K562 (cell line): ENCODE results near the gene POC1B. TPM values are rescaled to one million over a fixed set of nuclear protein-coding genes. Genes with fewer than 3 reads are reported as not detected.

Experiments
- ATAC-seq: fragments of 200-7000 bp; cut with Tn5 transposase; 3 replicates; pipeline ENCODE4 v1.9.1; 2020; ENCODE audit warnings: moderate library complexity
- BruUV-seq: library from RNA; stranded (reverse); fragments of 400-500 nt; replicated peaks from 2 replicates; lab custom pipeline; 2021; lab: Mats Ljungman, UMichigan
- CTCF ChIA-PET: fragments of 300-600 bp; formaldehyde crosslinking; extraction: SDS; loops from one replicate; lab custom pipeline; 2021; ENCODE audit warnings: low intra/inter-chr PET ratio; lab: Yijun Ruan, JAX
- POLR2A ChIA-PET: fragments of 300-600, 350-650 bp; sonication (Branson Sonifier 250); formaldehyde crosslinking; extraction: SDS; loops from one replicate; lab custom pipeline; 2021; ENCODE audit warnings: antibody characterized with exemption, inconsistent platforms; lab: Yijun Ruan, JAX
- DNase-seq, 4 experiments: peaks; one replicate each; pipeline versions ENCODE4 v3.0.0 to v3.0.0-alpha.2; 2011 to 2018; ENCODE audit warnings: low spot score in 3 of 4, mixed read lengths in 3 of 4; ENCODE audit errors: extremely low read depth in 1 of 4
- FAIRE-seq: peaks from 2 replicates; lab custom pipeline; 2011; peaks lifted over from hg19 to GRCh38; lab: Jason Lieb, UNC
- H2AFZ ChIP-seq: 2 replicates; pipeline ENCODE4 v1.6.0; 2011; ENCODE audit warnings: low read depth, low read length, control low read depth, inconsistent platforms
- H3K27ac ChIP-seq: fragments of 200-600 bp; 3 replicates; pipeline ENCODE4 v1.8.0; 2011; ENCODE audit warnings: low read depth, mild to moderate bottlenecking, control low read depth, inconsistent platforms, low read length, moderate library complexity, mixed read lengths; ENCODE audit errors: extremely low read depth
- H3K27me3 ChIP-seq, 2 experiments: fragments of 300-600 bp in 1 of 2; 2 replicates in 1 of 2; 3 replicates in 1 of 2; pipeline versions ENCODE4 v1.6.0 to v1.8.0; 2011; ENCODE audit warnings: inconsistent platforms in 2 of 2, low read length in 2 of 2, mild to moderate bottlenecking in 1 of 2, mixed read lengths in 1 of 2, moderate library complexity in 1 of 2; ENCODE audit not compliant: control insufficient read depth in 2 of 2, insufficient read depth in 2 of 2
- H3K36me3 ChIP-seq: fragments of 300-600 bp; 3 replicates; pipeline ENCODE4 v1.8.0; 2011; ENCODE audit warnings: mild to moderate bottlenecking, low read length, inconsistent platforms; ENCODE audit not compliant: control insufficient read depth, insufficient read depth
- H3K4me1 ChIP-seq, 2 experiments: fragments of 200-600 bp in 1 of 2; replicated peaks in 1 of 2; 2 replicates in 1 of 2; 3 replicates in 1 of 2; pipeline versions ENCODE4 v1.5.1 to v1.8.0; 2011; ENCODE audit warnings: inconsistent platforms in 2 of 2, low read length in 2 of 2, mild to moderate bottlenecking in 1 of 2, mixed read lengths in 1 of 2, moderate library complexity in 1 of 2; ENCODE audit not compliant: control insufficient read depth in 2 of 2, insufficient read depth in 2 of 2
- H3K4me2 ChIP-seq: 2 replicates; pipeline ENCODE4 v1.6.1; 2011; ENCODE audit warnings: low read length, control low read depth, inconsistent platforms, mixed read lengths; ENCODE audit not compliant: insufficient read depth
- H3K4me3 ChIP-seq: fragments of 200-600 bp; sonication (generic), shearing (Covaris generic); 2 replicates; pipeline ENCODE4 v1.5.1; 2016; ENCODE audit warnings: control low read depth, inconsistent platforms
- H3K79me2 ChIP-seq: fragments of 200-600 bp; 3 replicates; pipeline ENCODE4 v1.8.0; 2011; ENCODE audit warnings: low read length, inconsistent platforms; ENCODE audit not compliant: control insufficient read depth, insufficient read depth
- H3K9ac ChIP-seq, 2 experiments: 2 replicates each; pipeline versions ENCODE4 v1.6.0 to v1.6.1; 2011; ENCODE audit warnings: low read depth in 2 of 2, low read length in 2 of 2, control low read depth in 1 of 2, inconsistent platforms in 1 of 2, mild to moderate bottlenecking in 1 of 2, mixed read lengths in 1 of 2; ENCODE audit not compliant: insufficient read depth in 1 of 2
- H3K9me1 ChIP-seq: one replicate; pipeline ENCODE4 v1.6.0; 2011; ENCODE audit warnings: inconsistent platforms, mild to moderate bottlenecking, low read length, moderate library complexity; ENCODE audit not compliant: control insufficient read depth, insufficient read depth
- H3K9me3 ChIP-seq: replicated peaks from 2 replicates; pipeline ENCODE4 v1.5.1; 2011; ENCODE audit warnings: low read depth, low read length, inconsistent platforms; ENCODE audit not compliant: control insufficient read depth, insufficient read depth
- H4K20me1 ChIP-seq: replicated peaks from 2 replicates; pipeline ENCODE4 v1.6.1; 2011; ENCODE audit warnings: low read length, inconsistent platforms, mixed read lengths; ENCODE audit not compliant: control insufficient read depth, insufficient read depth
- CEBPB ChIP-seq: fragments of 450-650 bp; IDR thresholded peaks from 2 replicates; pipeline ENCODE4 v1.6.1; 2016; ENCODE audit warnings: missing genetic modification characterization, missing compliant biosample characterization
- CEBPG ChIP-seq, 3 experiments: fragments of 200-800 bp in 1 of 3; sonication (Bioruptor generic) in 1 of 3; sonication (generic) in 1 of 3; formaldehyde crosslinking in 1 of 3; IDR thresholded peaks in 2 of 3; conservative IDR thresholded peaks in 1 of 3; 2 replicates each; pipeline versions ENCODE4 v1.6.1 to v1.8.0; 2016 to 2022; ENCODE audit warnings: missing compliant biosample characterization in 2 of 3, missing genetic modification characterization in 2 of 3, mild to moderate bottlenecking in 1 of 3, missing genetic modification reagents in 1 of 3
- CHD2 ChIP-seq: IDR thresholded peaks from 2 replicates; pipeline ENCODE4 v1.6.1; 2011; ENCODE audit warnings: low read depth, low read length
- COPS2 ChIP-seq: fragments of 450-650 bp; conservative IDR thresholded peaks from 2 replicates; pipeline ENCODE4 v1.6.1; 2016; ENCODE audit warnings: mild to moderate bottlenecking, moderate library complexity
- FOXA1 ChIP-seq: fragments of 450-650 bp; IDR thresholded peaks from 2 replicates; pipeline ENCODE4 v1.6.1; 2016; ENCODE audit warnings: mild to moderate bottlenecking, borderline replicate concordance
- HMGN3 ChIP-seq: IDR thresholded peaks from 2 replicates; pipeline ENCODE4 v1.6.1; 2011; ENCODE audit warnings: borderline replicate concordance, low read depth, mild to moderate bottlenecking, mixed read lengths, low read length; ENCODE audit not compliant: insufficient read length; ENCODE audit errors: extremely low read depth
- HSF4 ChIP-seq: fragments of 250-450 bp; sonication (Bioruptor Pico); IDR thresholded peaks from 2 replicates; pipeline ENCODE4 v2.1.2; 2022; ENCODE audit warnings: mild to moderate bottlenecking, moderate library complexity, borderline replicate concordance
- SOX6 ChIP-seq: fragments of 450-650 bp; IDR thresholded peaks from 2 replicates; pipeline ENCODE4 v1.6.1; 2014; ENCODE audit warnings: mild to moderate bottlenecking
- SUPT5H ChIP-seq: fragments of 450-650 bp; IDR thresholded peaks from 2 replicates; pipeline ENCODE4 v1.6.1; 2016
- TCF7 ChIP-seq: sonication (generic); IDR thresholded peaks from 2 replicates; pipeline ENCODE4 v1.6.1; 2016; ENCODE audit warnings: antibody characterized with exemption, borderline replicate concordance
- TGIF2 ChIP-seq: sonication (generic); formaldehyde crosslinking; IDR thresholded peaks from 2 replicates; pipeline ENCODE4 v1.8.1; 2022; ENCODE audit warnings: mild to moderate bottlenecking, missing genetic modification reagents, moderate library complexity
- YBX1 ChIP-seq: fragments of 450-650 bp; IDR thresholded peaks from 2 replicates; pipeline ENCODE4 v1.7.1; 2016; ENCODE audit warnings: mild to moderate bottlenecking
- ZZZ3 ChIP-seq: fragments of 450-650 bp; IDR thresholded peaks from 2 replicates; pipeline ENCODE4 v1.6.1; 2016; ENCODE audit warnings: antibody characterized with exemption, mild to moderate bottlenecking, moderate library complexity
- WGBS: fragments of 100-300 bp; shearing (Covaris generic); methylation state at CpG from one replicate; pipeline ENCODE4 v1.1.6; 2016; ENCODE audit warnings: low coverage, mixed read lengths; ENCODE audit not compliant: insufficient coverage; ENCODE audit errors: missing lambda C conversion rate; 5-methylcytosine and 5-hydroxymethylcytosine counted together
- in situ Hi-C: fragments of 300-500 bp; cut with MboI; formaldehyde crosslinking; loops from 4 replicates; pipeline ENCODE4 v1.15.0; 2018; ENCODE audit warnings: inconsistent platforms, mixed read lengths
- intact Hi-C: fragments of 100-400 bp; cut with micrococcal nuclease; formaldehyde crosslinking; loops from 2 replicates; pipeline ENCODE4 v1.14.2; 2022
- polyA plus RNA-seq, 8 experiments: library from polyadenylated mRNA; depleted of rRNA in 4 of 8; stranded (reverse) in 5 of 8; unstranded in 3 of 8; fragments of >200 nt; fragmentation: Nextera tagmentation in 2 of 8; fragmentation: Illumina TruSeq in 1 of 8; extraction: Ambion mirVana in 2 of 8; extraction: Trizol in 1 of 8; gene quantifications; 2 replicates each; pipeline versions ENCODE4 v1.2.1 to v1.2.3, GENCODE V29; 2011 to 2014; ENCODE audit warnings: inconsistent platforms in 1 of 8, missing spikeins in 1 of 8
- total RNA-seq, 7 experiments: library from RNA; depleted of rRNA in 6 of 7; stranded (reverse); fragments of >200 nt in 6 of 7; fragmentation: Illumina TruSeq in 2 of 7; extraction: Trizol in 2 of 7; gene quantifications; 2 replicates each; pipeline versions ENCODE4 v1.2.1 to v1.2.3, GENCODE V29; 2011 to 2021; ENCODE audit warnings: low replicate concordance in 1 of 7
- TF ChIP-seq, protein P1 (sequence below): fragments of 200-800 bp; sonication (Bioruptor generic); IDR thresholded peaks from 2 replicates; pipeline ENCODE4 v1.6.1; 2016; ENCODE audit warnings: missing genetic modification characterization, missing compliant biosample characterization
- TF ChIP-seq, protein P2 (sequence below): sonication (generic); formaldehyde crosslinking; IDR thresholded peaks from 2 replicates; pipeline ENCODE4 v1.9.0; 2022; ENCODE audit warnings: mild to moderate bottlenecking, missing genetic modification reagents

The POC1B gene
- total and polyA plus RNA-seq, 9 of the 15 experiments (the other 6 are each of a cell fraction or from before 2014, with no cell fraction given): 4.5 to 16.1 (median 10.4) TPM

DNA sequence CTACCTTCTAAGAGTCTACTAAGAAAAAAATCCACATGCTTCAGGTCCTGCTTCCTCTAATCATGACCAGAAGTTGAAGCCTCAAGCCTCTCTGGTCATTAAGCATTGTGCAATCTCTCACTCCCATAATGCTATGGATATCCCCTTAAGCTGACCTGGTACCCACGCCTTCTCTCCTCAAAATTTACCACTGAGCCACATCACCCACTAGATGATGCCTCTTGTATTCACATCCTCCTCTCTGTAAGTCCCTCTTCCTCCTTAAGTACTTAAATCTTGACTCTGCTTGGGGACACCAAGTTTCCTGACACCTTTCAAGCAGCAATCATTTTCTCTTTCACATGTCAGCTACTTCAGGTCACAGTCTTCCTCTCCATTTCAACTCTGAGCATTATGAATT is 11.1 kb downstream of the POC1B start:
- H3K79me2 ChIP-seq: no peaks in the 10 kb centered on the region
- POLR2A ChIA-PET: interaction anchor here (0.9 kb wide), 1 partner anchor 41 kb away, joined by 5 read pairs; no protein-coding TSS in a partner anchor
- WGBS: 27% methylated on average over 1 of the region's 1 CpG
- no peak for FAIRE-seq
- in situ Hi-C loops: no loop called here
- no peaks in the 10 kb centered on the region for H3K9me1 ChIP-seq
- H3K9me3 ChIP-seq: no peaks in the 10 kb centered on the region
- no TSS peak for BruUV-seq
- H3K4me2 ChIP-seq: no peak overlapping the region
- H4K20me1 ChIP-seq: no peaks in the 10 kb centered on the region; the same call in 1 of the 2 replicates
- DNase-seq: no peak
- no peaks in the 10 kb centered on the region for H3K27me3 ChIP-seq
- intact Hi-C loops: no loop called here
- H2AFZ ChIP-seq: no peak overlapping the region
- no peak overlapping the region for H3K27ac ChIP-seq
- H3K9ac ChIP-seq: no peak overlapping the region
- ATAC-seq: no peak
- no peak for TF ChIP-seq ZZZ3
- no peak for TF ChIP-seq SOX6
- no peak for TF ChIP-seq CHD2
- TF ChIP-seq FOXA1: no peak
- no peak for TF ChIP-seq HSF4
- no peak for TF ChIP-seq HMGN3
- no peak for TF ChIP-seq CEBPG (CRISPR knock-in tag; IDR thresholded peaks at IDR 0.05)
- peak in 1 of 2 experiments; percentile 11; a peak in 1 of 4 replicates for TF ChIP-seq CEBPG (tag; conservative IDR thresholded peaks at IDR 0.05 in 1 of 2, IDR thresholded peaks at IDR 0.05 in 1 of 2)
- TF ChIP-seq TGIF2 (CRISPR knock-in tag): no peak
- TF ChIP-seq COPS2: no peak
- TF ChIP-seq, protein P1, sequence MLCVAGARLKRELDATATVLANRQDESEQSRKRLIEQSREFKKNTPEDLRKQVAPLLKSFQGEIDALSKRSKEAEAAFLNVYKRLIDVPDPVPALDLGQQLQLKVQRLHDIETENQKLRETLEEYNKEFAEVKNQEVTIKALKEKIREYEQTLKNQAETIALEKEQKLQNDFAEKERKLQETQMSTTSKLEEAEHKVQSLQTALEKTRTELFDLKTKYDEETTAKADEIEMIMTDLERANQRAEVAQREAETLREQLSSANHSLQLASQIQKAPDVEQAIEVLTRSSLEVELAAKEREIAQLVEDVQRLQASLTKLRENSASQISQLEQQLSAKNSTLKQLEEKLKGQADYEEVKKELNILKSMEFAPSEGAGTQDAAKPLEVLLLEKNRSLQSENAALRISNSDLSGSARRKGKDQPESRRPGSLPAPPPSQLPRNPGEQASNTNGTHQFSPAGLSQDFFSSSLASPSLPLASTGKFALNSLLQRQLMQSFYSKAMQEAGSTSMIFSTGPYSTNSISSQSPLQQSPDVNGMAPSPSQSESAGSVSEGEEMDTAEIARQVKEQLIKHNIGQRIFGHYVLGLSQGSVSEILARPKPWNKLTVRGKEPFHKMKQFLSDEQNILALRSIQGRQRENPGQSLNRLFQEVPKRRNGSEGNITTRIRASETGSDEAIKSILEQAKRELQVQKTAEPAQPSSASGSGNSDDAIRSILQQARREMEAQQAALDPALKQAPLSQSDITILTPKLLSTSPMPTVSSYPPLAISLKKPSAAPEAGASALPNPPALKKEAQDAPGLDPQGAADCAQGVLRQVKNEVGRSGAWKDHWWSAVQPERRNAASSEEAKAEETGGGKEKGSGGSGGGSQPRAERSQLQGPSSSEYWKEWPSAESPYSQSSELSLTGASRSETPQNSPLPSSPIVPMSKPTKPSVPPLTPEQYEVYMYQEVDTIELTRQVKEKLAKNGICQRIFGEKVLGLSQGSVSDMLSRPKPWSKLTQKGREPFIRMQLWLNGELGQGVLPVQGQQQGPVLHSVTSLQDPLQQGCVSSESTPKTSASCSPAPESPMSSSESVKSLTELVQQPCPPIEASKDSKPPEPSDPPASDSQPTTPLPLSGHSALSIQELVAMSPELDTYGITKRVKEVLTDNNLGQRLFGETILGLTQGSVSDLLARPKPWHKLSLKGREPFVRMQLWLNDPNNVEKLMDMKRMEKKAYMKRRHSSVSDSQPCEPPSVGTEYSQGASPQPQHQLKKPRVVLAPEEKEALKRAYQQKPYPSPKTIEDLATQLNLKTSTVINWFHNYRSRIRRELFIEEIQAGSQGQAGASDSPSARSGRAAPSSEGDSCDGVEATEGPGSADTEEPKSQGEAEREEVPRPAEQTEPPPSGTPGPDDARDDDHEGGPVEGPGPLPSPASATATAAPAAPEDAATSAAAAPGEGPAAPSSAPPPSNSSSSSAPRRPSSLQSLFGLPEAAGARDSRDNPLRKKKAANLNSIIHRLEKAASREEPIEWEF: no peak
- no peak for TF ChIP-seq TCF7
- TF ChIP-seq CEBPB (tag): peak; percentile 71
- no peak for TF ChIP-seq YBX1
- TF ChIP-seq, protein P2, sequence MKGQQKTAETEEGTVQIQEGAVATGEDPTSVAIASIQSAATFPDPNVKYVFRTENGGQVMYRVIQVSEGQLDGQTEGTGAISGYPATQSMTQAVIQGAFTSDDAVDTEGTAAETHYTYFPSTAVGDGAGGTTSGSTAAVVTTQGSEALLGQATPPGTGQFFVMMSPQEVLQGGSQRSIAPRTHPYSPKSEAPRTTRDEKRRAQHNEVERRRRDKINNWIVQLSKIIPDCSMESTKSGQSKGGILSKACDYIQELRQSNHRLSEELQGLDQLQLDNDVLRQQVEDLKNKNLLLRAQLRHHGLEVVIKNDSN (CRISPR knock-in tag): no peak
- no peak for TF ChIP-seq SUPT5H
- TF ChIP-seq, all 486 proteins: peak for 2
- CTCF ChIA-PET: no interaction called here
- no peaks in the 10 kb centered on the region for H3K36me3 ChIP-seq
- no peaks in the 10 kb centered on the region; a peak in 1 of 5 replicates for H3K4me1 ChIP-seq
- H3K4me3 ChIP-seq: no peak overlapping the region
